ENCODE measurements around the gene TOMM40. TPM values are rescaled to one million over a fixed set of nuclear protein-coding genes. Genes with fewer than 3 reads are reported as not detected.
A peak's percentile ranks its signal among the peaks of the same experiment; 100 is the strongest.
"Not testable (repeated sequence)": the region's sequence is repeated elsewhere in the genome, so short reads cannot be mapped to it uniquely, and the experiment has no call there.

TOMM40 gene
- total and polyA plus RNA-seq, 9 donors, result 11.1 to 63.9 (median 39.9) TPM

GRCh38 chr19:44912854-44913253, 21.8 kb downstream of the TOMM40 start:
- peaks cover 13% of the 10 kb centered on the region for H3K4me1 ChIP-seq (ENCODE audit: insufficient read depth)
- H3K27me3 ChIP-seq, result no peaks in the 10 kb centered on the region
- H3K4me3 ChIP-seq, result no peak overlapping the region
- 23 to 46% (median 40%) methylated on average over 6 of the region's 6 CpGs for WGBS, 3 donors
- intact Hi-C loops (cut with DNase I), result no loop called here
- TF ChIP-seq EP300 (IDR thresholded peaks at IDR 0.05), result no peak
- TF ChIP-seq POLR2A (IDR thresholded peaks at IDR 0.05), result no peak
- no peak for TF ChIP-seq CTCF (IDR thresholded peaks at IDR 0.05)
- peak; percentile 49 to 73 (median 61) for DNase-seq
- no peaks in the 10 kb centered on the region for H3K9me3 ChIP-seq
- H3K36me3 ChIP-seq, result no peaks in the 10 kb centered on the region
- peak overlapping the region in 1 of 2 donors; percentile 15 for H3K27ac ChIP-seq

GRCh38 chr19:44913512-44914432, 22.7 kb downstream of the TOMM40 start:
- 60 to 69% (median 64%) methylated on average over 23 of the region's 23 CpGs for WGBS, 3 donors
- H3K36me3 ChIP-seq; H3K9me3 ChIP-seq; intact Hi-C loops (cut with DNase I); H3K27me3 ChIP-seq; H3K4me3 ChIP-seq: not testable (repeated sequence)
- DNase-seq, result peak in 2 of 5 donors; percentile 30 to 38
- Histone ChIP-seq H3K4me1 (ENCODE audit: insufficient read depth) (peaks cover 13% of the 10 kb centered on the region), H3K27ac (peak overlapping the region in 1 of 2 donors; percentile 0)

- Histone ChIP-seq H3K27ac (peak within 1 kb of the TSS in 1 of 2 donors; percentile 61), H3K4me1 (ENCODE audit: insufficient read depth) (peaks cover 13% of the 10 kb centered on the region), H3K4me3 (peak within 1 kb of the TSS; percentile 39)
- H3K27me3 ChIP-seq; H3K9me3 ChIP-seq; intact Hi-C loops (cut with DNase I); H3K36me3 ChIP-seq: not testable (repeated sequence)
- peak; percentile 86 to 91 (median 89) for DNase-seq
- WGBS, 3 donors, result 6 to 11% (median 10%) methylated on average over 27 to 28 of the region's 28 CpGs
Observed at GRCh38 chr19:44914433-44915206, 23.6 kb downstream of the TOMM40 start, which contains the start of gene APOC1. APOC1 (plus strand) TSS chr19:44914608; CDS start chr19:44914892, 284 bp downstream.

- intact Hi-C loops (cut with DNase I), result no loop called here
- H3K27me3 ChIP-seq, result no peaks in the 10 kb centered on the region
- H3K4me3 ChIP-seq, result no peak overlapping the region
- H3K27ac ChIP-seq, result peak overlapping the region in 1 of 2 donors; percentile 64
- H3K9me3 ChIP-seq, result no peaks in the 10 kb centered on the region
- no peaks in the 10 kb centered on the region for H3K36me3 ChIP-seq
- TF ChIP-seq CTCF (IDR thresholded peaks at IDR 0.05), result no peak
- no peak for TF ChIP-seq EP300 (IDR thresholded peaks at IDR 0.05)
- TF ChIP-seq POLR2A (IDR thresholded peaks at IDR 0.05), result no peak
- peak in 1 of 5 donors; percentile 56 for DNase-seq
- H3K4me1 ChIP-seq (ENCODE audit: insufficient read depth), result peaks cover 14% of the 10 kb centered on the region
- WGBS, 3 donors, result 61 to 72% (median 71%) methylated on average over 8 of the region's 8 CpGs
Observed at GRCh38 chr19:44924243-44924725, 33.2 kb downstream of the TOMM40 start.

- TF ChIP-seq POLR2A (IDR thresholded peaks at IDR 0.05) (no peak), EP300 (IDR thresholded peaks at IDR 0.05) (no peak), CTCF (IDR thresholded peaks at IDR 0.05) (no peak)
- H3K9me3 ChIP-seq, result no peaks in the 10 kb centered on the region
- H3K4me3 ChIP-seq, result no peak overlapping the region
- H3K36me3 ChIP-seq, result no peaks in the 10 kb centered on the region
- H3K27ac ChIP-seq, result peak overlapping the region in 1 of 2 donors; percentile 64
- WGBS, 3 donors, result 21 to 36% (median 25%) methylated on average over 8 of the region's 8 CpGs
- H3K4me1 ChIP-seq (ENCODE audit: insufficient read depth), result peaks cover 14% of the 10 kb centered on the region
- intact Hi-C loops (cut with DNase I), result no loop called here
- DNase-seq, result peak; percentile 78 to 90 (median 88)
- no peaks in the 10 kb centered on the region for H3K27me3 ChIP-seq
Observed at GRCh38 chr19:44925114-44925891, 34.2 kb downstream of the TOMM40 start.

- peak in 1 of 5 donors; percentile 36 for DNase-seq
- H3K27me3 ChIP-seq; intact Hi-C loops (cut with DNase I); H3K9me3 ChIP-seq; H3K4me3 ChIP-seq; H3K36me3 ChIP-seq: not testable (repeated sequence)
- Histone ChIP-seq H3K4me1 (ENCODE audit: insufficient read depth) (peaks cover 14% of the 10 kb centered on the region), H3K27ac (peak overlapping the region in 1 of 2 donors; percentile 64)
- WGBS, 3 donors, result 46 to 57% (median 54%) methylated on average over 17 to 19 of the region's 19 CpGs
Observed at GRCh38 chr19:44926245-44927077, 35.4 kb downstream of the TOMM40 start.
